Activated CD8-positive, alpha-beta memory T cell treated with anti-CD3 and anti-CD28 coated beads for 24 hours (primary cell): ENCODE results near the gene APOE.
A peak's percentile ranks its signal among the peaks of the same experiment; 100 is the strongest.
"Not testable (repeated sequence)": the region's sequence is repeated elsewhere in the genome, so short reads cannot be mapped to it uniquely, and the experiment has no call there.

Source experiments
- DNase-seq: peaks from one replicate; pipeline ENCODE4 v3.0.0-alpha.2; 2020

APOE gene

DNA sequence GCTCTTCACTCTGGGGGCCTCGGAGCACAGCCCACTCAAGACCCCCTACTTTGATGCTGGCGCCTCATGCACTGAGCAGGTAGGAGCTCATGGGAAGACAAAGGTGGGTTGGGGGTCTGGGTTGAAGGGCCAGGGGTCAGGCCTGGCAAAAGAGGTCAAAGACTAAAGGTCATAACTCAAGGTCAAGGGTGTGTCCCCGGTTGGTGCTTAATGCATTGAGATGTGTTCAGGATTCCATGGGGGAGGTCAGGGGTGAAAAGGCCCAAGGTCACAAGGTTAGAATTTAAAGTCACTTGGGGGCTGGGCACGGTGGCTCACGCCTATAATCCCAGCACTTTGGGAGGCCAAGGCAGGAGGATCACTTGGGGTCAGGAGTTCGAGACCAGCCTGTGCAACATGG is 19.5 kb upstream of the APOE start:
- DNase-seq: no peak

- DNase-seq: no peak
These were observed 17.9 kb upstream of the APOE start for GRCh38 chr19:44887648-44888047.

DNA sequence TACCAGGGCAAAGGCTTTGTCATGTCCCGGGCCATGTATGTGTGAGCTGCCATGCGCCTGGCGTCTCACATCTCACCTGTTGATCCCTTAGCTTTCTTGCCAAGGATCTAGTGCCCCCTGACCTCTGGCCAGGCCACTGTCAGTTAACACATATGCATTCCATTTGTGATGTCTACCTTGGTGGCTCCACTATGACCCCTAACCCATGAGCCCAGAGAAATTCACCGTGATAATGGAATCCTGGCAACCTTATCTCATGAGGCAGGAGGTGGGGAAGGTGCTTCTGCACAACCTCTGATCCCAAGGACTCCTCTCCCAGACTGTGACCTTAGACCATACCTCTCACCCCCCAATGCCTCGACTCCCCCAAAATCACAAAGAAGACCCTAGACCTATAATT is 17.3 kb upstream of the APOE start:
- DNase-seq: not testable (repeated sequence)

DNA sequence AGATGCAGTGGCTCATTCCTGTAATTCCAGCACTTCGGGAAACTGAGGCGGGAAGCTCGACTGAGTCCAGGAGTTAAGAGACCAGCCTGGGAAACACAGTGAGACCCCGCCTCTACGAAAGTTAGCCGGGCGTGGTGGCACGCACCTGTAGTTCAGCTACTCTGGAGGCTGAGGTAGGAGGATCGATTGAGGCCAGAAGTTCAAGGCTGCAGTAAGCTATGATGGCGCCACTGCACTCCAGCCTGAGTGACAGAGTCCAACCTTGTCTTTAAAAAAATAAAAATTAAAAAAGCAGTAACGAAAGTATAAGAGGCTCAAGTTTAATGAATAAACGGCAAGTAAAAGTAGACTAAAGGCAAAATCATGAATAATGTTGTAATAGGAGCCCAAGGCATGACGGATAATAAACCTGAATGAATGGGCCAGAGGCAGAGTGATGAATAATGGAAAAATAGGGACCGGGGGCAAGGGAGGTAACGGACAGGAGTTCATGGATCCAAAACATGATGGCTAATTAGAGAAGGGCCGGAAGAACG is 15.7 kb upstream of the APOE start:
- no peak for DNase-seq

- DNase-seq: peak; percentile 100
These were observed 15.1 kb upstream of the APOE start for GRCh38 chr19:44890366-44891015.

DNA sequence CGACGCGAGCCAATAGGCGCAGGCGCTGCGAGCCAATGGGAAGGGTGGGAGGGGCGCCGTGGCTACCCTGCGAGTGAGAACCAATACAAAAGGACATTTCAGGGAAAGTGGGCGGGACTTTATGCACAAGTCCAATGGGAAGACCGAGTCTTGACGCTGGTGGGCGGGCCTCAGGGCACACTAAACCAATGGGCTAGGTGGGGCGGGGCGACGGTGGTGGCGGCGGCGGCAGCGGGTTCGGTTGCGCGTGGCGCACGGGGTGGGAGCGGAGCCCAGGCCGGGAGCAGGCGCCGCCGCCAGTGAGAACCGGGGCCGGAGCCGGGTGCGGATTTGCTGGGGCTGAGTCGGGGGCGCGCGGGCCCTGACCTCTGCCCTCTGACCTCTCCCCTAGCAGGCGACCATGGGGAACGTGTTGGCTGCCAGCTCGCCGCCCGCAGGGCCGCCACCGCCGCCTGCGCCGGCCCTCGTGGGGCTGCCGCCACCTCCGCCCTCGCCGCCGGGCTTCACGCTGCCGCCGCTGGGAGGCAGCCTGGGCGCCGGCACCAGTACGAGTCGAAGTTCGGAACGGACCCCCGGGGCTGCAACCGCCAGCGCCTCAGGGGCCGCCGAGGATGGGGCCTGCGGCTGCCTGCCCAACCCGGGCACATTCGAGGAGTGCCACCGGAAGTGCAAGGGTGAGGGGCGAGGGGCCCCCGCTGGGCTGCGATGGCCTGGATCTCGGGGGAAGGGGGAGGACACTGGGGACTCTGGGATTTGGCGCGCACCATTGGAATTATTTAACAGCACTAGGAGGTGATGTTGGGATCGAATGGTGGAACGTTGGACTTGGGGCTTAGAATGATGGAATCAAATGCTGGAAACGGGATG is 14.3 kb upstream of the APOE start, which contains the start of gene TOMM40:
TOMM40 (plus strand) TSS at position 239 of the 867 bp plus-strand sequence; CDS start at position 401, 162 bp downstream.
- DNase-seq: no peak

DNA sequence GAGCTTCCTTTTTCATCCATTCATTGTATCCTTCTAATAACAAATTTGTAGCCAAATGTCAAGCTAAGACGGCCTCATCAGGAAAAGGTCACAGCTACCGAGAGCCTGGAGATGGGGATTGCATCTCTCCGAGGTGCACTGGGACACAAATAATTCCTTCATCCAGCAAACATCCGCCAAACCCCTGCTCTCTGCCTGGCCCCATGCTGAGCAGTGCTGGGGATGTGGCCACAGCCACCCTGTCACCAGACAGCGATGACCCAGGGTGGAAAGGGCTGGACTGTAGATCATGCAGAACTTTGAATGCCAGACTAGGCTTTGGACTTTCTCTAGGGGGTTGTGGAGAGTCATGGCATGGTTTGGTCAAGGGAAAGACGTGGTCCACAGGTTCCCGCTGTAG is 12.7 kb upstream of the APOE start:
- no peak for DNase-seq

- DNase-seq: no peak
These were observed 12.1 kb upstream of the APOE start for GRCh38 chr19:44893332-44894051.

DNA sequence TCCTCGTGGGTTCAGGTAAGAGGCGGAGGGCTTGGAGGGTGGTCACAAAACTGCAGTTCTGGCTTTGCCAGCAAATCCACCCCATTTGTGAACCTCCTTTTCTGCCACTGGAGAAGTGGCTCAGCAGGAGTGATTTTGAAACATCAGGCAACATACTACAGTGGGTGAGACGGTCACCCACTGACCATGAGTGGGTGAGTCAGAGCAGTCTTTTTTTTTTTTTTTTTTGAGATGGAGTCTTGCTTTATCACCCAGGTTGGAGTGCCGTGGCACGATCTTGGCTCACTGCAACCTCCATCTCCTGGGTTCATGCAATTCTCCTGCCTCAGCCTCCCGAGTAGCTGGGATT is 11.6 kb upstream of the APOE start:
- no peak for DNase-seq

DNA sequence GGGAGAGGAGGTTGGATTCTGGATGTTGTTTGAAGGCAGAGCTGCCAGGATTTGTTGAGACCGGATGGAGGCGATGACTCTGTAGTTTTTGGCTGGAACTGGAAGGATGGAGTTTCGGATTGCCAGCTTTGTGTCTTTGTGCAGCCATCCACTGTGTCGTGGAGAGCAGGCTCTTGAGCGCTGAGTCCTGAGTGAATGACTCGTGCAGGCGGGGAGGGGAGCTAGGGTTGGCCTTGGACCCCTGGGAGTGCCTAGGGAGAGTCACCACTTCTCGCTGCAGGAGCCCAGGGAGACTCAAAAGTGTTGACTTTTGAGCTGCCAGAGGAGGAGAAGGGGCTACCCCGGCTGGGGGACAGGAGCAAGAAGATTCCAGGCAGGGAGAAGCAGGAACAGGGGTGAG is 10.7 kb upstream of the APOE start:
- no peak for DNase-seq

DNA sequence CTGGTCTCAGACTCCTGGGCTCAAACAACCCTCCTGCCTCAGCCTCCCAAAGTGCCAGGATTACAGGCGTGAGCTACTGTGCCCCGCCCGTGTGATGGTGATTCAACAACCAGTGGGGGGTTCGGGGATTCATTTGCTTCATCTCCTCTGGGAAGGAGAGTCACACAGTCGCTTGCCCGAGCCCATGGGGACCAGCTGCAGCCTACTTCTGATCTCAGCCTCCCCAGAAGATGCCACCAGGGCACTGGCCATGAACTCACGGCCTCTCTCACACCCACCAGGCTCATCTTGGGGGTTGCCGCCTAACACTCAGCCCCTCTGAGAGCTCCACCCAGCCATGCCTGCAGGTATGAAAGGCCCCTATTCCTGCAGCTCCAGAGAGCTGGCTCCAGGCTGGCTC is 7.8 kb upstream of the APOE start:
- DNase-seq: no peak

- no peak for DNase-seq
These were observed 5.0 kb upstream of the APOE start for GRCh38 chr19:44900328-44901244.

DNA sequence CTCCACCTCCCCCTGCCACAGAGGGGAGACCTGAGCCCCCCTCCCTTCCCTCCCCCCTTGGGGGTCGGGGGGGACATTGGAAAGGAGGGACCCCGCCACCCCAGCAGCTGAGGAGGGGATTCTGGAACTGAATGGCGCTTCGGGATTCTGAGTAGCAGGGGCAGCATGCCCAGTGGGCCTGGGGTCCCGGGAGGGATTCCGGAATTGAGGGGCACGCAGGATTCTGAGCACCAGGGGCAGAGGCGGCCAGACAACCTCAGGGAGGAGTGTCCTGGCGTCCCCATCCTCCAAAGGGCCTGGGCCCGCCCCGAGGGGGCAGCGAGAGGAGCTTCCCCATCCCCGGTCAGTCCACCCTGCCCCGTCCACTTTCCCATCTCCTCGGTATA is 2.4 kb upstream of the APOE start:
- DNase-seq: no peak

- peak; percentile 94 for DNase-seq
These were observed 1.8 kb upstream of the APOE start for GRCh38 chr19:44903602-44904425.

DNA sequence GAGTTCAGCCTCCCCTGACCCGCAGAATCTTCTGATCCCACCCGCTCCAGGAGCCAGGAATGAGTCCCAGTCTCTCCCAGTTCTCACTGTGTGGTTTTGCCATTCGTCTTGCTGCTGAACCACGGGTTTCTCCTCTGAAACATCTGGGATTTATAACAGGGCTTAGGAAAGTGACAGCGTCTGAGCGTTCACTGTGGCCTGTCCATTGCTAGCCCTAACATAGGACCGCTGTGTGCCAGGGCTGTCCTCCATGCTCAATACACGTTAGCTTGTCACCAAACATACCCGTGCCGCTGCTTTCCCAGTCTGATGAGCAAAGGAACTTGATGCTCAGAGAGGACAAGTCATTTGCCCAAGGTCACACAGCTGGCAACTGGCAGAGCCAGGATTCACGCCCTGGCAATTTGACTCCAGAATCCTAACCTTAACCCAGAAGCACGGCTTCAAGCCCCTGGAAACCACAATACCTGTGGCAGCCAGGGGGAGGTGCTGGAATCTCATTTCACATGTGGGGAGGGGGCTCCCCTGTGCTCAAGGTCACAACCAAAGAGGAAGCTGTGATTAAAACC is 1.1 kb upstream of the APOE start:
- peak; percentile 71 for DNase-seq

- no peak for DNase-seq
These were observed 2.0 kb downstream of the APOE start for GRCh38 chr19:44907613-44908012.

DNA sequence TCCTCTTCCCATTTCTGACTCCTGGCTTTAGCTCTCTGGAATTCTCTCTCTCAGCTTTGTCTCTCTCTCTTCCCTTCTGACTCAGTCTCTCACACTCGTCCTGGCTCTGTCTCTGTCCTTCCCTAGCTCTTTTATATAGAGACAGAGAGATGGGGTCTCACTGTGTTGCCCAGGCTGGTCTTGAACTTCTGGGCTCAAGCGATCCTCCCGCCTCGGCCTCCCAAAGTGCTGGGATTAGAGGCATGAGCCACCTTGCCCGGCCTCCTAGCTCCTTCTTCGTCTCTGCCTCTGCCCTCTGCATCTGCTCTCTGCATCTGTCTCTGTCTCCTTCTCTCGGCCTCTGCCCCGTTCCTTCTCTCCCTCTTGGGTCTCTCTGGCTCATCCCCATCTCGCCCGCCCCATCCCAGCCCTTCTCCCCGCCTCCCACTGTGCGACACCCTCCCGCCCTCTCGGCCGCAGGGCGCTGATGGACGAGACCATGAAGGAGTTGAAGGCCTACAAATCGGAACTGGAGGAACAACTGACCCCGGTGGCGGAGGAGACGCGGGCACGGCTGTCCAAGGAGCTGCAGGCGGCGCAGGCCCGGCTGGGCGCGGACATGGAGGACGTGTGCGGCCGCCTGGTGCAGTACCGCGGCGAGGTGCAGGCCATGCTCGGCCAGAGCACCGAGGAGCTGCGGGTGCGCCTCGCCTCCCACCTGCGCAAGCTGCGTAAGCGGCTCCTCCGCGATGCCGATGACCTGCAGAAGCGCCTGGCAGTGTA is 2.7 kb downstream of the APOE start:
- no peak for DNase-seq

DNA sequence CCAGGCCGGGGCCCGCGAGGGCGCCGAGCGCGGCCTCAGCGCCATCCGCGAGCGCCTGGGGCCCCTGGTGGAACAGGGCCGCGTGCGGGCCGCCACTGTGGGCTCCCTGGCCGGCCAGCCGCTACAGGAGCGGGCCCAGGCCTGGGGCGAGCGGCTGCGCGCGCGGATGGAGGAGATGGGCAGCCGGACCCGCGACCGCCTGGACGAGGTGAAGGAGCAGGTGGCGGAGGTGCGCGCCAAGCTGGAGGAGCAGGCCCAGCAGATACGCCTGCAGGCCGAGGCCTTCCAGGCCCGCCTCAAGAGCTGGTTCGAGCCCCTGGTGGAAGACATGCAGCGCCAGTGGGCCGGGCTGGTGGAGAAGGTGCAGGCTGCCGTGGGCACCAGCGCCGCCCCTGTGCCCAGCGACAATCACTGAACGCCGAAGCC is 3.3 kb downstream of the APOE start:
- no peak for DNase-seq

DNA sequence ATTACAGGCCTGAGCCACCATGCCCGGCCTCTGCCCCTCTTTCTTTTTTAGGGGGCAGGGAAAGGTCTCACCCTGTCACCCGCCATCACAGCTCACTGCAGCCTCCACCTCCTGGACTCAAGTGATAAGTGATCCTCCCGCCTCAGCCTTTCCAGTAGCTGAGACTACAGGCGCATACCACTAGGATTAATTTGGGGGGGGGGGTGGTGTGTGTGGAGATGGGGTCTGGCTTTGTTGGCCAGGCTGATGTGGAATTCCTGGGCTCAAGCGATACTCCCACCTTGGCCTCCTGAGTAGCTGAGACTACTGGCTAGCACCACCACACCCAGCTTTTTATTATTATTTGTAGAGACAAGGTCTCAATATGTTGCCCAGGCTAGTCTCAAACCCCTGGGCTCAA is 4.2 kb downstream of the APOE start:
- no peak for DNase-seq

- DNase-seq: not testable (repeated sequence)
These were observed 6.3 kb downstream of the APOE start for GRCh38 chr19:44911896-44912295.
